DMS79 (cell line): ENCODE results near the gene GRAMD4.

ENCODE experiments used
- DNase-seq: peaks from one replicate; lab custom pipeline; 2025; lab: John Stamatoyannopoulos, UW

Gene GRAMD4

GRCh38 chr22:46582281-46582933 is 37.8 kb upstream of the GRAMD4 start:
- no peak for DNase-seq

- no peak for DNase-seq
These were observed 36.6 kb upstream of the GRAMD4 start for GRCh38 chr22:46583571-46583970.

- no peak for DNase-seq
These were observed 35.9 kb upstream of the GRAMD4 start for GRCh38 chr22:46584081-46584921.

GRCh38 chr22:46585340-46586122 is 34.7 kb upstream of the GRAMD4 start:
- DNase-seq, result no peak

- DNase-seq, result no peak
These were observed 34.1 kb upstream of the GRAMD4 start for GRCh38 chr22:46586123-46586519.

GRCh38 chr22:46586531-46587011 is 33.6 kb upstream of the GRAMD4 start:
- no peak for DNase-seq

GRCh38 chr22:46587061-46587460 is 33.1 kb upstream of the GRAMD4 start:
- no peak for DNase-seq

GRCh38 chr22:46587492-46588278 is 32.5 kb upstream of the GRAMD4 start:
- DNase-seq, result no peak

- DNase-seq, result peak; percentile 32
These were observed 31.7 kb upstream of the GRAMD4 start for GRCh38 chr22:46588279-46589140.

- DNase-seq, result no peak
These were observed 30.9 kb upstream of the GRAMD4 start for GRCh38 chr22:46589141-46589748.

- no peak for DNase-seq
These were observed 30.3 kb upstream of the GRAMD4 start for GRCh38 chr22:46589871-46590271.

- DNase-seq, result no peak
These were observed 29.9 kb upstream of the GRAMD4 start for GRCh38 chr22:46590334-46590733.

GRCh38 chr22:46591930-46592329 is 28.3 kb upstream of the GRAMD4 start:
- DNase-seq, result no peak

GRCh38 chr22:46592390-46592872 is 27.8 kb upstream of the GRAMD4 start:
- no peak for DNase-seq

GRCh38 chr22:46593211-46593681 is 26.9 kb upstream of the GRAMD4 start:
- no peak for DNase-seq

- no peak for DNase-seq
These were observed 25.9 kb upstream of the GRAMD4 start for GRCh38 chr22:46593996-46594946.

GRCh38 chr22:46594947-46595298 is 25.3 kb upstream of the GRAMD4 start:
- no peak for DNase-seq

GRCh38 chr22:46595545-46595944 is 24.6 kb upstream of the GRAMD4 start:
- DNase-seq, result no peak

- no peak for DNase-seq
These were observed 24.1 kb upstream of the GRAMD4 start for GRCh38 chr22:46596032-46596441.
